B cell (primary cell): ENCODE measurements around the gene SART3. TPM values are rescaled to one million over a fixed set of nuclear protein-coding genes. Genes with fewer than 3 reads are reported as not detected.

Experiments
- ATAC-seq: fragments of 200-7000 bp; cut with Tn5 transposase; one replicate; pipeline ENCODE4 v1.10.0; 2021; ENCODE audit warnings: low read depth, mild to moderate bottlenecking, moderate number of reproducible peaks, moderate library complexity
- CTCF ChIA-PET: fragments of 350-600 bp; sonication (Branson Sonifier 250); formaldehyde crosslinking; loops from one replicate; lab custom pipeline; 2021; ENCODE audit warnings: antibody characterized with exemption, inconsistent platforms; lab: Charles Lee
- POLR2A ChIA-PET: fragments of 350-600 bp; sonication (Branson Sonifier 250); formaldehyde crosslinking; loops from one replicate; lab custom pipeline; 2021; ENCODE audit warnings: antibody characterized with exemption; lab: Charles Lee
- DNase-seq: peaks from one replicate; pipeline ENCODE4 v3.0.0; 2013
- H2AFZ ChIP-seq: 2 replicates; pipeline ENCODE4 v1.6.1; 2012; ENCODE audit warnings: mild to moderate bottlenecking, low read depth, low read length; ENCODE audit not compliant: insufficient read depth, poor library complexity, severe bottlenecking
- H3K27ac ChIP-seq, 2 donors: 1 replicate in 1 of 2; 2 replicates in 1 of 2; pipeline ENCODE4 v1.5.1; 2012 to 2013; ENCODE audit warnings: low read length in 2 of 2, mild to moderate bottlenecking in 2 of 2, moderate library complexity in 1 of 2
- H3K27me3 ChIP-seq, 4 experiments: fragments of 200-600 bp in 1 of 4; sonication (generic) in 1 of 4; replicated peaks in 1 of 4; 1 replicate in 2 of 4; 2 replicates in 2 of 4; pipeline versions ENCODE4 v1.6.1 to v1.7.0; 2013 to 2016; ENCODE audit warnings: low read length in 3 of 4, mild to moderate bottlenecking in 2 of 4, mixed read lengths in 1 of 4, moderate library complexity in 1 of 4; ENCODE audit not compliant: insufficient read depth in 4 of 4, control insufficient read depth in 3 of 4; ENCODE audit errors: control extremely low read depth in 1 of 4
- H3K36me3 ChIP-seq, 2 experiments: replicated peaks in 1 of 2; 1 replicate in 1 of 2; 2 replicates in 1 of 2; pipeline versions ENCODE4 v1.6.1 to v1.7.1; 2013; ENCODE audit warnings: low read length in 1 of 2; ENCODE audit not compliant: insufficient read depth in 2 of 2, control insufficient read depth in 1 of 2; ENCODE audit errors: control extremely low read depth in 1 of 2, extremely low read depth in 1 of 2
- H3K4me1 ChIP-seq, 2 donors: fragments of 200-600 bp in 1 of 2; sonication (generic) in 1 of 2; 1 replicate in 1 of 2; 2 replicates in 1 of 2; pipeline versions ENCODE4 v1.5.1 to v1.6.1; 2013 to 2017; ENCODE audit warnings: low read length in 2 of 2; ENCODE audit not compliant: control insufficient read depth in 2 of 2, insufficient read depth in 2 of 2
- H3K4me2 ChIP-seq: replicated peaks from 2 replicates; pipeline ENCODE3; 2012; ENCODE audit warnings: mild to moderate bottlenecking, low read depth, low read length; ENCODE audit not compliant: poor library complexity, severe bottlenecking
- H3K4me3 ChIP-seq, 5 experiments: fragments of 200-600 bp in 1 of 5; sonication (generic) in 1 of 5; 1 replicate in 3 of 5; 2 replicates in 2 of 5; pipeline versions ENCODE4 v1.5.1 to v1.7.0; 2011 to 2016; ENCODE audit warnings: low read length in 4 of 5, mild to moderate bottlenecking in 4 of 5, low read depth in 2 of 5, control low read depth in 1 of 5, moderate library complexity in 1 of 5; ENCODE audit not compliant: insufficient read depth in 1 of 5; ENCODE audit errors: control extremely low read depth in 1 of 5, extremely low read depth in 1 of 5
- H3K79me2 ChIP-seq: fragments of 200-600 bp; sonication (generic); one replicate; pipeline ENCODE4 v1.6.0; 2016; ENCODE audit warnings: low read length; ENCODE audit not compliant: control insufficient read depth, insufficient read depth
- H3K9ac ChIP-seq: fragments of 200-600 bp; sonication (generic); 2 replicates; pipeline ENCODE4 v1.6.1; 2017; ENCODE audit warnings: mild to moderate bottlenecking, low read length, moderate library complexity
- H3K9me3 ChIP-seq, 3 donors: one replicate each; pipeline versions ENCODE4 v1.6.1 to v1.7.1; 2013; ENCODE audit warnings: low read length in 2 of 3; ENCODE audit not compliant: control insufficient read depth in 2 of 3, insufficient read depth in 1 of 3; ENCODE audit errors: control extremely low read depth in 1 of 3
- H4K20me1 ChIP-seq: 2 replicates; pipeline ENCODE4 v1.6.0; 2012; ENCODE audit warnings: mild to moderate bottlenecking, low read length; ENCODE audit not compliant: insufficient read depth, control insufficient read depth, poor library complexity, severe bottlenecking
- H3K27ac Mint-ChIP-seq: one replicate; pipeline ENCODE4 v1.8.0; 2021; ENCODE audit warnings: mixed read lengths
- H3K27me3 Mint-ChIP-seq: one replicate; pipeline ENCODE4 v1.8.0; 2021; ENCODE audit warnings: mixed read lengths
- H3K4me1 Mint-ChIP-seq: one replicate; pipeline ENCODE4 v1.8.0; 2021; ENCODE audit warnings: mixed read lengths
- H3K4me3 Mint-ChIP-seq: one replicate; pipeline ENCODE4 v1.8.0; 2021; ENCODE audit warnings: mixed read lengths
- H3K9me3 Mint-ChIP-seq: one replicate; pipeline ENCODE4 v1.8.0; 2022; ENCODE audit warnings: mixed read lengths; ENCODE audit not compliant: insufficient read depth
- EZH2 ChIP-seq: IDR thresholded peaks from 2 replicates; pipeline ENCODE4 v1.6.1; 2012; ENCODE audit warnings: borderline replicate concordance, low read depth, mild to moderate bottlenecking, moderate library complexity, low read length; ENCODE audit not compliant: insufficient read depth, poor library complexity, severe bottlenecking
- WGBS: methylation state at CpG from one replicate; pipeline ENCODE4 v1.1.5; 2013; ENCODE audit warnings: missing lambda C conversion rate; ENCODE audit not compliant: insufficient coverage; 5-methylcytosine and 5-hydroxymethylcytosine counted together
- intact Hi-C: fragments of 100-400 bp; cut with micrococcal nuclease; formaldehyde crosslinking; loops from one replicate; pipeline ENCODE4 v1.10.0; 2022
- polyA plus RNA-seq: library from polyadenylated mRNA; depleted of rRNA; stranded (reverse); fragments of >200 nt; gene quantifications from 2 replicates; pipeline ENCODE4 v1.2.3, GENCODE V29; 2012
- total RNA-seq, 2 donors: library from RNA; stranded (reverse); fragments of 120-200 nt in 1 of 2; gene quantifications; 1 replicate in 1 of 2; 2 replicates in 1 of 2; pipeline versions ENCODE4 v1.2.3 to v1.2.4, GENCODE V29; 2013 to 2022
- TF ChIP-seq, protein P1 (sequence below): fragments of 200-600 bp; IDR thresholded peaks from one replicate; pipeline ENCODE4 v1.8.0; 2022; ENCODE audit warnings: antibody characterized with exemption, mild to moderate bottlenecking

The SART3 gene
- total and polyA plus RNA-seq, 2 donors (not counting 1 experiment from before 2014, with no cell fraction given): 24.1 to 131 TPM

DNA sequence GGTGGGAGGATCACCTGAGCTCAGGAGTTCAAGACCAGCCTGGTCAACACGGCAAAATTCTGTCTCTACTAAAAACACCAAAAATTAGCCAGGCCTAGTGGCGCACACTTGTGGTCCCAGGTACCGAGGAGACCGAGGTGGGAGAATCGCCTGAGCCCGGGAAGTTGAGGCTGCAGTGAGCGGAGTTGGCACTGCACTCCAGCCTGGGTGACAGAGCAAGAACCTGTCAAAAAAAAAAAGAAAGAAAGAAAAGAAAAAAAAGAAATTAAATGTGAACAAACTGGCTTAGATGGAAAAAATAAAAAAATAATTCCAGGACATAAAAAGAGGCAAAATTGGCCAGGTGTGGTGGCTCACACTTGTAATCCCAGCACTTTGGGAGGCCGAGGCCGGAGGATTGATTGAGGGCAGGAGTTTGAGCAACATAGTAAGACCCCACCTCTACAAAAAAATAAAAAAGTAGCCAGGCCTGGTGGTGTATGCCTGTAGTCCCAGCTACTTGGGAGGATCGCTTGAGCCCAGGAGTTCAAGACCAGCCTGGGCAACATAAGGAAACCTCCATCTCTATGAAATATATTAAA is 33.4 kb upstream of the SART3 start:
- DNase-seq (no peak), ATAC-seq (no peak)
- no peak overlapping the region for H3K27ac ChIP-seq
- WGBS: 100% methylated on average over 6 of the region's 10 CpGs
- H3K9me3 ChIP-seq: no peaks in the 10 kb centered on the region
- no peak overlapping the region for H2AFZ ChIP-seq
- no peak overlapping the region for H3K4me3 Mint-ChIP-seq
- no peaks in the 10 kb centered on the region for H3K36me3 ChIP-seq
- H3K4me2 ChIP-seq: no peak overlapping the region
- no peak overlapping the region for H3K4me3 ChIP-seq
- POLR2A ChIA-PET: no interaction called here
- no peaks in the 10 kb centered on the region for H4K20me1 ChIP-seq
- H3K27me3 ChIP-seq: no peaks in the 10 kb centered on the region
- H3K4me1 Mint-ChIP-seq: no peaks in the 10 kb centered on the region
- H3K27ac Mint-ChIP-seq: no peak overlapping the region
- H3K4me1 ChIP-seq: no peaks in the 10 kb centered on the region
- TF ChIP-seq EZH2: no peak
- TF ChIP-seq, protein P1, sequence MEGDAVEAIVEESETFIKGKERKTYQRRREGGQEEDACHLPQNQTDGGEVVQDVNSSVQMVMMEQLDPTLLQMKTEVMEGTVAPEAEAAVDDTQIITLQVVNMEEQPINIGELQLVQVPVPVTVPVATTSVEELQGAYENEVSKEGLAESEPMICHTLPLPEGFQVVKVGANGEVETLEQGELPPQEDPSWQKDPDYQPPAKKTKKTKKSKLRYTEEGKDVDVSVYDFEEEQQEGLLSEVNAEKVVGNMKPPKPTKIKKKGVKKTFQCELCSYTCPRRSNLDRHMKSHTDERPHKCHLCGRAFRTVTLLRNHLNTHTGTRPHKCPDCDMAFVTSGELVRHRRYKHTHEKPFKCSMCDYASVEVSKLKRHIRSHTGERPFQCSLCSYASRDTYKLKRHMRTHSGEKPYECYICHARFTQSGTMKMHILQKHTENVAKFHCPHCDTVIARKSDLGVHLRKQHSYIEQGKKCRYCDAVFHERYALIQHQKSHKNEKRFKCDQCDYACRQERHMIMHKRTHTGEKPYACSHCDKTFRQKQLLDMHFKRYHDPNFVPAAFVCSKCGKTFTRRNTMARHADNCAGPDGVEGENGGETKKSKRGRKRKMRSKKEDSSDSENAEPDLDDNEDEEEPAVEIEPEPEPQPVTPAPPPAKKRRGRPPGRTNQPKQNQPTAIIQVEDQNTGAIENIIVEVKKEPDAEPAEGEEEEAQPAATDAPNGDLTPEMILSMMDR: no peak
- no peaks in the 10 kb centered on the region for H3K79me2 ChIP-seq
- CTCF ChIA-PET: interaction anchor here (0.7 to 1.8 kb wide), 2 partner anchors 23 to 369 kb away, joined by 3 to 6 read pairs; no protein-coding TSS in a partner anchor
- H3K9ac ChIP-seq: no peak overlapping the region
- no peaks in the 10 kb centered on the region for H3K27me3 Mint-ChIP-seq
- H3K9me3 Mint-ChIP-seq: no peaks in the 10 kb centered on the region
- intact Hi-C loops: no loop called here

DNA sequence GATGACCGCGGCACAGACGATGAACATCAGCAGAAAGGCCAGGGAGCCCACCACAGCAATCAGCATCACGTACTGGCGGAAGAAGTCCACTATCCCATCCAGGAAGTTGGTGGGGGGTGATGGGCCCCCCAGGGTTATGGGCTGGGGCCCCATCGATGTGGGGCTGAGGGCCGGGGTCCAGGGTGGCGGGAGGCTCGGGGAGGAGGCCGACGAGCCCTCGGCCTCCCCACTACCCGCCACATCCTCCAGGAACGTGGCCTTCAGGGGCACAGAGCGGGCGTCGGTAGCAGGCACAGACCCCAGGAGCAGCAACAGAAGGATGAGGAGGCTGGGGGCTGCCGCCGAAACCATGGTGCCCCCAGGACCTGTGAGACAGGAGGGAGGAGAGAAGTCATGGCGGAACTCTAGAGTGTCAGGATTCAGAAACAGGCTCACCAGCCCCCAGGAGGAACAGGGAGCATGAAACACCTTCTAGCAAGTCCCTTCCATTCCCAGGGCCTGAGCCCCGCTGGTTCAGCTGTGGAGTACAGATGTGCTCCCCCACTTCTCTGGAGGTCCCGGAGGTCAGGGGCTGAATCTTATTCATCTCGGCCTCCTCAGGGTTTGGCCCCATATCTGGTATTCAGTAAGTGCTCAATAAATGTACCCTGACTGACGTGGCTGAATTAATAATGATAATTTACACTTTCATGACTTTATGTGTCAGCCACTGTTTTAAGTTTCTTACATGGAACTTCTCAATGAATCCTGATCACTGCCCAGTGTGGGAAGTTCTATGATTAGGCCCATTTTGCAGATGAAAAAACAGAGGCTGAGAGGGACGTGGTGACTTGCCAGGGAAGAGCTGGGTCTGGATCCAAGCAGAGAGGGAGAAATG is 31.3 kb upstream of the SART3 start:
- DNase-seq (no peak), ATAC-seq (no peak)
- 97% methylated on average over 12 of the region's 25 CpGs for WGBS
- H3K4me2 ChIP-seq: no peak overlapping the region
- no peaks in the 10 kb centered on the region for H3K27me3 ChIP-seq
- H3K4me3 ChIP-seq: no peak overlapping the region
- ChIA-PET CTCF (no interaction called here), POLR2A (interaction anchor here (0.8 kb wide), 1 partner anchor 793 kb away, joined by 4 read pairs; no protein-coding TSS in a partner anchor)
- no peaks in the 10 kb centered on the region for H3K79me2 ChIP-seq
- H3K9me3 ChIP-seq: no peaks in the 10 kb centered on the region
- H4K20me1 ChIP-seq: no peaks in the 10 kb centered on the region
- intact Hi-C loops: no loop called here
- TF ChIP-seq EZH2: no peak
- TF ChIP-seq, protein P1: no peak
- Mint-ChIP-seq H3K9me3 (no peaks in the 10 kb centered on the region), H3K27me3 (no peaks in the 10 kb centered on the region), H3K27ac (no peak overlapping the region), H3K4me1 (no peaks in the 10 kb centered on the region), H3K4me3 (no peak overlapping the region)
- no peak overlapping the region for H2AFZ ChIP-seq
- H3K4me1 ChIP-seq: no peaks in the 10 kb centered on the region
- H3K27ac ChIP-seq: no peak overlapping the region
- no peaks in the 10 kb centered on the region for H3K36me3 ChIP-seq
- H3K9ac ChIP-seq: no peak overlapping the region
